IMR-90 (cell line): ENCODE measurements around the gene SERPINH1. TPM values are rescaled to one million over a fixed set of nuclear protein-coding genes. Genes with fewer than 3 reads are reported as not detected.

Source experiments
- ATAC-seq: fragments of 200-7000 bp; cut with Tn5 transposase; 2 replicates; pipeline ENCODE4 v1.9.1; 2020; ENCODE audit warnings: low read depth, mild to moderate bottlenecking, moderate library complexity
- BruUV-seq: library from RNA; stranded (reverse); fragments of 400-500 nt; replicated peaks from 2 replicates; lab custom pipeline; 2021; lab: Mats Ljungman, UMichigan
- CTCF ChIA-PET: fragments of 300-600 bp; formaldehyde crosslinking; extraction: SDS; loops from one replicate; lab custom pipeline; 2021; ENCODE audit warnings: antibody characterized with exemption; lab: Yijun Ruan, JAX
- POLR2A ChIA-PET: fragments of 300-600 bp; sonication (Branson Sonifier 250); formaldehyde crosslinking; loops from one replicate; lab custom pipeline; 2022; ENCODE audit warnings: antibody characterized with exemption; ENCODE audit not compliant: unreplicated experiment; lab: Charles Lee
- DNase-seq: peaks from one replicate; pipeline ENCODE4 v3.0.0; 2013
- H2AFZ ChIP-seq: replicated peaks from 2 replicates; pipeline ENCODE3; 2013; ENCODE audit warnings: low read length, mild to moderate bottlenecking; ENCODE audit not compliant: poor library complexity
- H2AK5ac ChIP-seq: 2 replicates; pipeline ENCODE4 v1.6.1; 2013; ENCODE audit warnings: low read depth, low read length, inconsistent platforms
- H2AK9ac ChIP-seq: replicated peaks from 2 replicates; pipeline ENCODE3; 2013; ENCODE audit warnings: mild to moderate bottlenecking, low read depth, low read length, moderate library complexity; ENCODE audit not compliant: poor library complexity
- H2BK120ac ChIP-seq: 2 replicates; pipeline ENCODE4 v1.6.1; 2013; ENCODE audit warnings: low read depth, low read length, inconsistent platforms
- H2BK15ac ChIP-seq: 3 replicates; pipeline ENCODE4 v1.6.1; 2013; ENCODE audit warnings: low read depth, low read length, inconsistent platforms
- H2BK20ac ChIP-seq: 2 replicates; pipeline ENCODE4 v1.6.1; 2013; ENCODE audit warnings: low read depth, mild to moderate bottlenecking, inconsistent platforms, low read length, moderate library complexity
- H2BK5ac ChIP-seq: 2 replicates; pipeline ENCODE4 v1.6.1; 2013; ENCODE audit warnings: mild to moderate bottlenecking, low read depth, low read length, inconsistent platforms; ENCODE audit not compliant: poor library complexity, severe bottlenecking
- H3K14ac ChIP-seq: replicated peaks from 2 replicates; pipeline ENCODE4 v1.6.1; 2013; ENCODE audit warnings: low read depth, low read length, inconsistent platforms
- H3K18ac ChIP-seq: 2 replicates; pipeline ENCODE4 v1.6.1; 2013; ENCODE audit warnings: low read depth, low read length, control low read depth
- H3K23ac ChIP-seq: 2 replicates; pipeline ENCODE4 v1.6.1; 2013; ENCODE audit warnings: low read depth, low read length, inconsistent platforms
- H3K27ac ChIP-seq: 2 replicates; pipeline ENCODE4 v1.5.1; 2013; ENCODE audit warnings: mild to moderate bottlenecking, control low read depth, low read length; ENCODE audit not compliant: insufficient read depth
- H3K27me3 ChIP-seq: 2 replicates; pipeline ENCODE4 v1.6.1; 2013; ENCODE audit warnings: low read length; ENCODE audit not compliant: control insufficient read depth, insufficient read depth
- H3K36me3 ChIP-seq: 2 replicates; pipeline ENCODE4 v1.6.1; 2013; ENCODE audit warnings: low read length, mixed read lengths; ENCODE audit not compliant: control insufficient read depth, insufficient read depth
- H3K4ac ChIP-seq: 2 replicates; pipeline ENCODE4 v1.6.1; 2013; ENCODE audit warnings: low read depth, low read length, inconsistent platforms
- H3K4me1 ChIP-seq: 2 replicates; pipeline ENCODE4 v1.6.1; 2013; ENCODE audit warnings: low read length, mixed read lengths; ENCODE audit not compliant: control insufficient read depth, insufficient read depth
- H3K4me2 ChIP-seq: 2 replicates; pipeline ENCODE4 v1.6.1; 2013; ENCODE audit warnings: low read depth, mild to moderate bottlenecking, control low read depth, low read length, moderate library complexity
- H3K4me3 ChIP-seq: 2 replicates; pipeline ENCODE4 v1.5.1; 2013; ENCODE audit warnings: low read depth, mild to moderate bottlenecking, control low read depth, low read length, moderate library complexity; ENCODE audit not compliant: insufficient read depth
- H3K56ac ChIP-seq: 2 replicates; pipeline ENCODE4 v1.6.1; 2013; ENCODE audit warnings: low read length, inconsistent platforms; ENCODE audit not compliant: insufficient read depth; ENCODE audit errors: extremely low read depth
- H3K79me1 ChIP-seq, 2 experiments: 2 replicates each; pipeline ENCODE4 v1.6.1; 2013; ENCODE audit warnings: low read length in 2 of 2, inconsistent platforms in 1 of 2, low read depth in 1 of 2
- H3K9ac ChIP-seq: 2 replicates; pipeline ENCODE4 v1.6.1; 2013; ENCODE audit warnings: low read depth, low read length, control low read depth
- H3K9me1 ChIP-seq: 2 replicates; pipeline ENCODE4 v1.6.1; 2013; ENCODE audit warnings: low read length, inconsistent platforms; ENCODE audit not compliant: insufficient read depth
- H3K9me3 ChIP-seq: 2 replicates; pipeline ENCODE4 v1.6.1; 2013; ENCODE audit warnings: low read length; ENCODE audit not compliant: control insufficient read depth, insufficient read depth
- H4K20me1 ChIP-seq: 2 replicates; pipeline ENCODE4 v1.6.1; 2013; ENCODE audit warnings: low read length, inconsistent platforms; ENCODE audit not compliant: insufficient read depth
- H4K5ac ChIP-seq: 2 replicates; pipeline ENCODE4 v1.6.1; 2013; ENCODE audit warnings: mild to moderate bottlenecking, low read depth, low read length, control low read depth
- H4K8ac ChIP-seq, 2 experiments: 2 replicates each; pipeline ENCODE4 v1.6.1; 2013; ENCODE audit warnings: low read depth in 2 of 2, low read length in 2 of 2, control low read depth in 1 of 2, inconsistent platforms in 1 of 2
- H4K91ac ChIP-seq: 2 replicates; pipeline ENCODE4 v1.6.1; 2013; ENCODE audit warnings: low read depth, low read length, inconsistent platforms; ENCODE audit not compliant: insufficient read depth
- BHLHE40 ChIP-seq: fragments of 150-350 bp; IDR thresholded peaks from 2 replicates; pipeline ENCODE4 v1.6.1; 2016; ENCODE audit warnings: mild to moderate bottlenecking, low read depth, low read length
- CHD1 ChIP-seq: IDR thresholded peaks from 2 replicates; pipeline ENCODE4 v1.6.1; 2012; ENCODE audit warnings: low read depth, low read length, improper control_type of control experiment
- CTCF ChIP-seq: conservative IDR thresholded peaks from 2 replicates; pipeline ENCODE4 v1.5.1; 2012; ENCODE audit warnings: mild to moderate bottlenecking, low read depth, low read length, improper control_type of control experiment
- FOS ChIP-seq: fragments of 150-350 bp; IDR thresholded peaks from 2 replicates; pipeline ENCODE4 v1.6.1; 2016; ENCODE audit warnings: low read depth, low read length
- MAZ ChIP-seq: IDR thresholded peaks from 2 replicates; pipeline ENCODE4 v1.6.1; 2012; ENCODE audit warnings: low read depth, mild to moderate bottlenecking, low read length, improper control_type of control experiment, moderate library complexity, borderline replicate concordance
- NFE2L2 ChIP-seq: fragments of 150-350 bp; IDR thresholded peaks from 2 replicates; pipeline ENCODE4 v1.6.1; 2016; ENCODE audit warnings: low read depth, mild to moderate bottlenecking, low read length
- RCOR1 ChIP-seq: IDR thresholded peaks from 2 replicates; pipeline ENCODE4 v1.6.1; 2012; ENCODE audit warnings: mild to moderate bottlenecking, low read length, improper control_type of control experiment; ENCODE audit not compliant: insufficient replicate concordance
- RFX5 ChIP-seq: IDR thresholded peaks from 2 replicates; pipeline ENCODE4 v1.8.0; 2012; ENCODE audit warnings: low read depth, mild to moderate bottlenecking, low read length, moderate library complexity
- SMC3 ChIP-seq: fragments of 150-350 bp; IDR thresholded peaks from 2 replicates; pipeline ENCODE4 v1.6.1; 2016; ENCODE audit warnings: low read depth, mild to moderate bottlenecking, antibody characterized with exemption, low read length, moderate library complexity
- USF2 ChIP-seq: fragments of 150-350 bp; IDR thresholded peaks from 2 replicates; pipeline ENCODE4 v1.6.1; 2017; ENCODE audit warnings: mild to moderate bottlenecking, antibody characterized with exemption, low read length, low read depth
- WGBS, 2 experiments: methylation state at CpG; one replicate each; pipeline versions ENCODE4 v1.1.5 to v1.1.7; 2013; ENCODE audit warnings: missing lambda C conversion rate in 2 of 2; ENCODE audit not compliant: insufficient read length in 1 of 2; ENCODE audit errors: extremely low coverage in 2 of 2; 5-methylcytosine and 5-hydroxymethylcytosine counted together
- dilution Hi-C: fragments of 300-500 bp; cut with HindIII; formaldehyde crosslinking; loops from one replicate; pipeline ENCODE4 v1.14.3; 2018; ENCODE audit warnings: low sequenced_read_pairs; ENCODE audit not compliant: unreplicated experiment
- in situ Hi-C: fragments of 300-500 bp; cut with MboI; formaldehyde crosslinking; loops from 3 replicates; pipeline ENCODE4 v1.14.3; 2019; ENCODE audit warnings: low sequenced_read_pairs, inconsistent platforms, mixed read lengths
- intact Hi-C: fragments of 100-400 bp; cut with micrococcal nuclease; formaldehyde crosslinking; loops from 2 replicates; pipeline ENCODE4 v1.10.0; 2022
- polyA plus RNA-seq, 3 experiments: library from polyadenylated mRNA; depleted of rRNA; stranded (reverse); fragments of >200 nt; gene quantifications; 2 replicates each; pipeline ENCODE4 v1.2.3, GENCODE V29; 2012; ENCODE audit warnings: low replicate concordance in 1 of 3
- total RNA-seq: library from RNA; depleted of rRNA; stranded (reverse); fragments of >200 nt; gene quantifications from 2 replicates; pipeline ENCODE4 v1.2.3, GENCODE V29; 2012

Gene SERPINH1
- total and polyA plus RNA-seq, 2 of the 4 experiments (the other 2 are of a cell fraction) = 841 to 1,857 TPM

GRCh38 chr11:75595429-75595828, 33.4 kb downstream of the SERPINH1 start:
- POLR2A ChIA-PET = no interaction called here

More at GRCh38 chr11:75595429-75595828, 33.4 kb downstream of the SERPINH1 start:
- Histone ChIP-seq H3K4me1 (peaks cover 5% of the 10 kb centered on the region), H3K27me3 (peaks cover 13% of the 10 kb centered on the region), H3K9me1 (no peaks in the 10 kb centered on the region), H4K8ac (no peak overlapping the region), H3K4me3 (no peak overlapping the region), H3K18ac (no peak overlapping the region), H4K5ac (no peak overlapping the region), H3K56ac (no peak overlapping the region), H2AK5ac (no peak overlapping the region; the same call in 1 of the 2 replicates), H2BK5ac (no peak overlapping the region), H2BK120ac (no peak overlapping the region), H3K14ac (no peak overlapping the region), H3K4ac (no peak overlapping the region), H3K27ac (no peak overlapping the region), H2BK20ac (no peak overlapping the region), H3K9ac (no peak overlapping the region), H2AK9ac (no peak overlapping the region), H3K23ac (no peak overlapping the region), H2AFZ (no peak overlapping the region), H3K36me3 (no peaks in the 10 kb centered on the region), H4K20me1 (no peaks in the 10 kb centered on the region), H3K9me3 (no peaks in the 10 kb centered on the region), H2BK15ac (no peak overlapping the region), H3K79me1 (no peaks in the 10 kb centered on the region), H4K91ac (no peak overlapping the region), H3K4me2 (no peak overlapping the region)
- 89% methylated on average over 2 of the region's 2 CpGs; no CpG with 5 or more reads in 1 of the 2 experiments for WGBS, 2 experiments
- CTCF ChIA-PET = interaction anchor here (0.7 kb wide), 1 partner anchor 24 kb away, joined by 3 read pairs; no protein-coding TSS in a partner anchor
- ATAC-seq = no peak
- intact Hi-C loops = no loop called here
- in situ Hi-C loops = no loop called here
- TF ChIP-seq NFE2L2 (no peak), FOS (no peak), CTCF (no peak), RCOR1 (no peak), SMC3 (no peak), CHD1 (no peak), USF2 (no peak), MAZ (no peak), RFX5 (no peak), BHLHE40 (no peak)
- no peak for DNase-seq
- dilution Hi-C loops = no loop called here
- BruUV-seq = no TSS peak
